Activated naive CD4-positive, alpha-beta T cell treated with anti-CD3 and anti-CD28 coated beads, Interleukin-2, amount 10 ng/mL, durations not matched to agents 7 days and 5 days (primary cell): ENCODE results near the gene LRIG1.

Experiments
- CTCF ChIA-PET: fragments of 350-600 bp; sonication (Branson Sonifier 250); formaldehyde crosslinking; loops from one replicate; lab custom pipeline; 2021; ENCODE audit warnings: antibody characterized with exemption; lab: Charles Lee
- DNase-seq: peaks from one replicate; pipeline ENCODE4 v3.0.0-alpha.2; 2020
- H3K27ac Mint-ChIP-seq: one replicate; pipeline ENCODE4 v1.8.0; 2021; ENCODE audit warnings: mild to moderate bottlenecking, moderate library complexity, mixed read lengths
- H3K27me3 Mint-ChIP-seq: one replicate; pipeline ENCODE4 v1.8.0; 2021; ENCODE audit warnings: mild to moderate bottlenecking, mixed read lengths
- H3K36me3 Mint-ChIP-seq: one replicate; pipeline ENCODE4 v1.8.0; 2021; ENCODE audit warnings: mixed read lengths
- H3K4me1 Mint-ChIP-seq: one replicate; pipeline ENCODE4 v1.8.0; 2021; ENCODE audit warnings: mixed read lengths
- H3K4me3 Mint-ChIP-seq: one replicate; pipeline ENCODE4 v1.8.0; 2021; ENCODE audit warnings: mild to moderate bottlenecking, moderate library complexity, mixed read lengths
- H3K9me3 Mint-ChIP-seq: one replicate; pipeline ENCODE4 v1.8.0; 2021; ENCODE audit warnings: mixed read lengths

LRIG1 gene

DNA sequence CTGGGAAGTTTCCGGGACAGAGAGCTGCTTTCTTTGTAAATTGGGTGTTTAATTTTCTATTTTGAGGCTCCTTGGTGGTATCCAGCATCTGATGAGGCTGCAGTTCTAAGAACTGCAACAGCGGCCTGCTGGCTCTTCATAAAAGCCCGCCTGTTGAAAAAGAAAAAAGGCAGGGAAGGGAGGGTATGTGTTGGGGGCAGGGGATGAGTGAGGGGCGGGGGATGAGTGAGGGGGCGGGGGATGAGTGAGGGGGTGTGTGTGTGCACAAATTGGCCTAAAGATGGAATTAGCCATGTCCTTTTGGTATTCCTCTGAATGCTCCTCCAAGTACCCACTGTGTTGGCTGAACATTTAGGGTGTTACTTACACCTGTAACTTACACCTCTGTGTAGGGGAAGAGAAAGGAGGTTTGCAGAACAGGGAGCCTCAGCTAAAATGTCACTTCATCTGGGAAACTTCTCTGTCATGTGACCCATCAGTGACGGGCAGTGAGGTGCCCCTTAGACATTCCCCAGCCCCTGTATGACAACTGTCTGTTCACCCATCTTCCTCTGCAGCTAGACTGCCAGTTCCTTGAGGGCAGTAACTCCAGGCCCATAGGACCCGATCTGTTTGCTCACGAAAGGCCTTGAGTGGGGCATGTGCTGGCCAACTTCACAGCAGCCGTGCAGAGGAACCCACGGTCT lies 57.6 kb downstream of the LRIG1 start:
- no peak for DNase-seq
- CTCF ChIA-PET: no interaction called here
- Mint-ChIP-seq H3K4me1 (peaks cover 17% of the 10 kb centered on the region), H3K4me3 (no peak overlapping the region), H3K36me3 (peaks cover 15% of the 10 kb centered on the region), H3K9me3 (no peaks in the 10 kb centered on the region), H3K27ac (no peak overlapping the region), H3K27me3 (no peaks in the 10 kb centered on the region)

DNA sequence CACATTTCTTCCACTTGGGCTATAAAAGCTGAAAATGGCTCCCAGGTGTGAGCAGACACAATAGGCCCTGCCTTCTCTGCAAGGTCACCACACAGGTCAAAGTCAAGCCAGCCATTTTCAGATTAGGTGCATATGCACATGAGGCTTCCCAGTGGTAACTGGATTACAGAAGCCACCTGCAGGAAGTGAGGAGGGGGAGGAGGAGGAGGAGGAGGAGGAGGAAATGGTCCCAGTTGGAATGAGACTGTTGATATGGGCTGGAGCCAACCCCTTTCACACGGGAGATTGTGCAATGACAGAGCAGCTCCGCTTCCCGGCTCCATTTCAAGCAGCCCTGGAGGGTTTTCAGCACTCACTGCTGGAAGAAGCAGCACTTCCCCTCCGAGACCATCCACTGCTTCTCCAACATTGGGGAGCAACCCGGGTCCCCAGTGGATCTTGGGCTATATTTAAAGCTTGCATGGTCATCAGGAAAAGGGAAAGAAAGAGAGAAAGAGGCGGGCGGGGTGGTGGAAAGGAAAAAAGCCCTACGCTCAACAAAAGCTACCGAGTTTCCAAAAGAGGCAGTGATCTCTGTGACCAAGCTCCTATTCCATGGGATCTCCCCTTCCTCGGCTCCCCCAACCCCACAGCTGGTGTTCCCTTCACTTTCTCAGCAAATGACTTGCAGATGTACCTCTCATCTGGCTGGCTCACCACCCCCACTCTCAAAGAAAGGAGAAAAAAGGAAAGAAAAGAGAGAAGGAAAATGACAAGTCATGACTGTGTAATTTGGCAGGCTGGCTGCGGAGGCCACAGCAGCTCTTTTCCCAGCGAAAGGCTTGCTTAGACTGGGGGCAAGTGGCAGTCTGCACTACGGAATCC lies 58.3 kb downstream of the LRIG1 start:
- no peaks in the 10 kb centered on the region for H3K27me3 Mint-ChIP-seq
- CTCF ChIA-PET: no interaction called here
- no peak overlapping the region for H3K4me3 Mint-ChIP-seq
- H3K9me3 Mint-ChIP-seq: no peaks in the 10 kb centered on the region
- peaks cover 17% of the 10 kb centered on the region for H3K4me1 Mint-ChIP-seq
- DNase-seq: no peak
- no peak overlapping the region for H3K27ac Mint-ChIP-seq
- peaks cover 15% of the 10 kb centered on the region for H3K36me3 Mint-ChIP-seq

DNA sequence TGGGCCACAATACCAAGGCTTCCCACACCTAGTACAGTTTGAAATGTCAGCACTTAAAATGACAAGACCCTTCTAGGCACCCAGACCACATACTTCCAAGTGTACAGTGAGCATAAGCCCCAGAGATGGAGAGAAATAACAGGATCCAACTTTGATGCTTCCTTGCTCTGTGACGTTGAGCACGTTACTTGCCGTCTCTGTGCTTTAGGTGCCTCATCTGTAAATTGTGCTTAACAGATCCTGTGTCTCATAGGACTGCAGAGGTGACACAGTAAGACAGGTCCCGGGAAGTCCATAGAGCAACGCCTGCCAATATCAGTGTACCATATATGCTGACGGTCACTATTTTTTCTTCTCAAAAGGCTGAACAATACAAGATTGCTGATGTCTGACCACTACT lies 59.1 kb downstream of the LRIG1 start:
- H3K27ac Mint-ChIP-seq: no peak overlapping the region
- peaks cover 3% of the 10 kb centered on the region for H3K27me3 Mint-ChIP-seq
- no peak for DNase-seq
- CTCF ChIA-PET: no interaction called here
- peaks cover 17% of the 10 kb centered on the region for H3K4me1 Mint-ChIP-seq
- H3K9me3 Mint-ChIP-seq: no peaks in the 10 kb centered on the region
- H3K36me3 Mint-ChIP-seq: peaks cover 16% of the 10 kb centered on the region
- no peak overlapping the region for H3K4me3 Mint-ChIP-seq

DNA sequence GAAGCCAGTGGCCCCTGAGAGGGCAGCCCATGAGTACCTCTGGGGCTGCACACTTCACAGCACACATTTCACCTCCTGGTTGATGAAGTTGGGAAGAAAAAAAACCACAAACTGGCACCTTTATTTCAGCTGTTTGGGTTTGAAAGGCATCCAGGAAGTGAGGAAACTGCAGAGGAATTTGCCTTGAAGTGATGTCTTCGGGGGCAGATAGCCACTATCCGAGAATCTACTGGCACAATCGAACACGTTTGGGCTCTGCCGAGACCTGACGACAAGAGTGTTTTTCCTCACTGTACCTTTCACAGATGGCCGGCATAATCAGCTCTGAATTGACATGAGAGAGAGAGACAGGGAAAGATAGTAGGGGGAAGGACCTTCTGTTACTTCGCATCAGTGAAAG lies 59.7 kb downstream of the LRIG1 start:
- Mint-ChIP-seq H3K9me3 (no peaks in the 10 kb centered on the region), H3K27me3 (peaks cover 3% of the 10 kb centered on the region), H3K36me3 (peaks cover 16% of the 10 kb centered on the region), H3K4me3 (no peak overlapping the region), H3K4me1 (peaks cover 17% of the 10 kb centered on the region), H3K27ac (no peak overlapping the region)
- CTCF ChIA-PET: no interaction called here
- DNase-seq: no peak

DNA sequence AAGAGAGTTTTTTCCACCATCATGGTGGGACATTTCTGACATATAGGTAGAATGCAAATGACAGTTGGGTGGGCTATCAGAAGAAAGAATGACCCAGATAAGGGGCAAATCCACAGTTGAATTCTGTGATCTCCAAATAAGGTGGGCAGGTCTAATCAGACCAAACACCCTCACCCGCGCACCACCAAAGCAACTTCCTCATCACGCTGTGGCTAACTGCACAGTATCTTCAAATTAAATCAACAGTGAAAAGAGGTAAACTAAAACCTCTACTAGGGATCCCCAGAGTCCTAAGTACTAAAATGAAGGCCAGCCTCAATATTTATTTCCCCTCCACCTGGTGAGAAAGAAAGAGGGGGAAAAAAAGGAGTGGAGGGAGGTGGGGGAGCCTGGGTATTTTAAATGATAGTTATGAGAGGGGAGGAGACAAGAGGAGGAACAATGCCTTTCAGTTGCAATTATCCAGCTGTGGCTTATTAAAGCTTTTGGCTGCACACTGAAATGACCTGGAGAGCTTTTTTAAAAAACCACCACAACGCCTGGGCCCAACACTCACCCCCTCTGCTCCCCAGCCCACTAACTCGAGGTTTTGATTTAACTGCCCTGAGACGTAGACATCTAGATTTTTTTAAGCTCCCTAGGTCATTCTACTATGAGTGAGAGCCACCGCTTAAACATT lies 61.0 kb downstream of the LRIG1 start:
- Mint-ChIP-seq H3K27ac (no peak overlapping the region), H3K36me3 (peaks cover 9% of the 10 kb centered on the region), H3K9me3 (no peaks in the 10 kb centered on the region), H3K4me3 (no peak overlapping the region), H3K4me1 (peaks cover 17% of the 10 kb centered on the region), H3K27me3 (peaks cover 3% of the 10 kb centered on the region)
- CTCF ChIA-PET: interaction anchor here (0.5 kb wide), 1 partner anchor 62 kb away, joined by 3 read pairs; no protein-coding TSS in a partner anchor
- no peak for DNase-seq

DNA sequence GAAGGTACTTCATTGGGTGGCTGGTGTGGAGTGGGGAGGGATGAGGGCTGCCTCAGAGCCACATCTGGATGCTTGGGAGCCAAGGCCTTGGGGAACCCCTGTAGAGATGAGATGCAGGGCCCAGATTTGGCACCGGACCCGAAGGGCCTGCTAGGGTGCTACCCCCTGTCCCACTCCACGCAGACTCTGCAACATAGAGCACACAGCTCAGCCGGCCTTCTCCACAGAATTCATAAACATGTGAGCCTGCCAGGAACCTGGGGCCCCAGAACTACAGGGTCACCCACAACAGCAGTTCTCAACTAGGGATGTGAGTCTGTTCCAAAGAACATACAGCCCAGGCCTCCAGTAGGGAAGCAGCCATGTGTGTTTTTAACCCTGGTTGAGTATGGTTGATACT lies 62.8 kb downstream of the LRIG1 start:
- Mint-ChIP-seq H3K9me3 (no peaks in the 10 kb centered on the region), H3K27ac (no peak overlapping the region), H3K4me3 (no peak overlapping the region), H3K27me3 (peaks cover 3% of the 10 kb centered on the region), H3K36me3 (peaks cover 16% of the 10 kb centered on the region), H3K4me1 (peaks cover 30% of the 10 kb centered on the region)
- CTCF ChIA-PET: no interaction called here
- DNase-seq: no peak

DNA sequence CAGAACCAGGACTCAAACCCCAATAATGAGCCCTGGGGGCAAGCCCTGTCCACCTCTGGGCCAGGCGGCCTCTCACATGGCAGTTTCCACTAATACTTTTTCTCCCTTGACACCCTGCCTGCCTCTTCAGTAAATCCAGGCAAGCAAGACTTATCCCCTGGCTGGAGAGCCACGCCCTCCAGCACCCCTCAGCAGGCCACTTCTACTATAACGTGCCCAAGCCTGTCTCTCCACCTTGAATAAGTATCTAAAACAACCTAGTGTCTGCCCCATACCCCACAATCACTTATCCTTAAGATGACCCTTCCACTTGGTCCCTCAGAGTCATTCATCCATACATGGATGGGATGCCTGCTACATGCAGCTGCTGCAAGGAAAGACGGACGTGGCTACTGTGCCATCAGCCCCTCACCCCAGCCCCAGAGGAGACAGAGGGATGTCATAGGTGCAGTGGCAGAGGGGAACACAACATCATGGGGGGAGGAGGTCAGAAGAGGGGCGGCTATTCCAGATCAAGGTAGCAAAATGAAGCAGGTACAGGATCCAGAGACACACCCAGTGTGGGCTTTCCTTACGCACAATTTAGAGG lies 63.4 kb downstream of the LRIG1 start:
- Mint-ChIP-seq H3K36me3 (peaks cover 16% of the 10 kb centered on the region), H3K4me3 (no peak overlapping the region), H3K9me3 (no peaks in the 10 kb centered on the region), H3K4me1 (peaks cover 32% of the 10 kb centered on the region), H3K27me3 (peaks cover 3% of the 10 kb centered on the region), H3K27ac (no peak overlapping the region)
- CTCF ChIA-PET: interaction anchor here (0.6 kb wide), 1 partner anchor 1140 kb away, joined by 3 read pairs; no protein-coding TSS in a partner anchor
- no peak for DNase-seq

DNA sequence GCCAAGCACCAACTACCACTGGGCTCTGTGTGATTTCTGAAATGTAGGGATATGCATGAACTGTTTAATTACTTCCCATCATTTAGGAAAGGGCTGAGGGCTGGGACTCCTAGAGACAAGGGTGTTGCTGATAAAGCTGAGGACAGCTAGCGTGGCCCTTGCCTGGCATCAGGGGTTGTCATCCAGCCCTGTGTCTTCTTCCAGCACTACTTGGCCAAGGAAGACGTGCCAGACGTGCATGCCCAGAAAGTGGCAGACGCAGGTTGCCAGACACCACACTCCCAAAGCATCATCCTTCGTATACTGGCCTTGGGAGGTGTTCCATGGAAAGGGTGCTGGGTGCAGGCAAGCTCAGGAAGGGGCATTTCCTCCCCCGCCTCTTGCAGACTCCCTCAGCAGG lies 64.8 kb downstream of the LRIG1 start:
- Mint-ChIP-seq H3K9me3 (no peaks in the 10 kb centered on the region), H3K36me3 (peaks cover 21% of the 10 kb centered on the region), H3K27me3 (peaks cover 3% of the 10 kb centered on the region), H3K4me3 (no peak overlapping the region), H3K27ac (no peak overlapping the region), H3K4me1 (peaks cover 26% of the 10 kb centered on the region)
- no peak for DNase-seq
- CTCF ChIA-PET: no interaction called here

DNA sequence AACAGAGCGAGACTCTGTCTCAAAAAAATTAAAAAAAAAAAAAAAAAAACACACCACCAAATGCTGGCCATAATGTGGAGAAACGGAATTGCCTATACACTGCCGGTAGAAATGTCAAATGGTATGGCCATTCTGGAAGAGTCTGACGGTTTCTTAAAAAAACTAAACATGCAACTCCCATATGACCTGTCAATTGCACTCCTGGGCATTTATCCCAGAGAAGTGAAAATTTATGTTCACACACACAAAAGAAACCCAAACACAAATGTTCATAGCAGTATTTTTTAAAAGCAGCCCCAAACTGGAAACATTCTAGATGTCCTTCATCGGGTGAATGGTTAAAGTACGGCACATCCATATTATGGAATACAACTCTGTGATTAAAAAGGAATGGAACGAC lies 66.1 kb downstream of the LRIG1 start:
- CTCF ChIA-PET: no interaction called here
- Mint-ChIP-seq H3K4me1 (peaks cover 17% of the 10 kb centered on the region), H3K4me3 (no peak overlapping the region)

DNA sequence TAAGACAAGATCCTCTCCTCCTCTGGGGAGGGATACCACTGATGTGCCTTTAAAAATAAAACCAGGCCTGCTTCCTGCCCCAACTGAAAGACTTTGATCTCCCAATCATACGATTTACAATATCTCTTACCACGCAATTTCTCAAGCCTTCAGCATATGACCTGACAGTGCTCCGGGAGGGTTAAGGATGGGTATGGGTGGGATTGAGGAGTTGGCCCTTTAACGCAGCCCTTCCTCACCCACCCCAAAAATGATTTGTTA lies 67.4 kb downstream of the LRIG1 start:
- peaks cover 3% of the 10 kb centered on the region for H3K27me3 Mint-ChIP-seq

More for the DNA sequence above, 66.1 kb downstream of the LRIG1 start:
- Mint-ChIP-seq H3K9me3 (no peaks in the 10 kb centered on the region), H3K27ac (no peak overlapping the region), H3K27me3 (peaks cover 3% of the 10 kb centered on the region), H3K36me3 (peaks cover 19% of the 10 kb centered on the region)
- no peak for DNase-seq

DNA sequence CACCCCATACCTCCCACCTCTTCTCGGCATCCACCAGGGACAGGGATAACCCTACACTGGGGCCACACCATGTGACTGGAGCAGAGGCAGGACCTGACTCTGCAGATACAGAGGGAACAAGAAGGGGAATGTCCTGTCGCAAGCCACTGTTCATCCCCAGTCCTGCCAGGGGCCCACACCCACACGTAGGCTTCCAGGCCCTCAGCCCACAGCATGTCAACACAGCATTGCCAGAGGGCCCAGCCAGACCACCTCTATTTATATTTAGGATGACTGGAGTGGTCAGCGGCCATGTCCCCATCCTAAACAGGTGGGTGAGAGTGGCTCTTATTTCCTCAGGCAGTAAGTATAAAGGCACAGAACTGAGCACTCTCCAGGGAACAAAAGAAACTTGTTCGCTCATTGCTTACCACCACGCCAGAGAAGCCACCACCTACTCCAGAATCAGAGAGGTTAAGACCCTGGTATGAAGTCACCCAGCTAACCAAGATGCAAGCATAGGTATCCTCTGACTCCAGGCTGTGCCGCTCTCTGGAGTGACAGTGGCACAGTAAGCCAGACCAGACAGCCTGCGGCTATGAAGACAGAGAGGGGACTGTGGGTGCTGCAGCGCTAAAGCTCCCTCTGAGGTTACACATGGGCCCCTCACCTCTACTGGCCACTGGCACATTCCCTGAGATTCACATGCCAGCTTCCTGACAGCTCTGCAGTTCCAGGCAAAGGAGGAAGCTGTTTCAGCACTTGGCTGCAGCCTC lies 67.9 kb downstream of the LRIG1 start:
- Mint-ChIP-seq H3K4me1 (peaks cover 14% of the 10 kb centered on the region), H3K36me3 (peaks cover 21% of the 10 kb centered on the region), H3K9me3 (no peaks in the 10 kb centered on the region), H3K4me3 (no peak overlapping the region), H3K27ac (no peak overlapping the region), H3K27me3 (peaks cover 3% of the 10 kb centered on the region)
- CTCF ChIA-PET: interaction anchor here (0.6 kb wide), 2 partner anchors 36 to 177 kb away, joined by 3 read pairs; no protein-coding TSS in a partner anchor
- no peak for DNase-seq

More for the DNA sequence above, 67.4 kb downstream of the LRIG1 start:
- Mint-ChIP-seq H3K4me3 (no peak overlapping the region), H3K4me1 (peaks cover 14% of the 10 kb centered on the region), H3K27ac (no peak overlapping the region), H3K9me3 (no peaks in the 10 kb centered on the region), H3K36me3 (peaks cover 21% of the 10 kb centered on the region)
- CTCF ChIA-PET: no interaction called here
- DNase-seq: no peak

DNA sequence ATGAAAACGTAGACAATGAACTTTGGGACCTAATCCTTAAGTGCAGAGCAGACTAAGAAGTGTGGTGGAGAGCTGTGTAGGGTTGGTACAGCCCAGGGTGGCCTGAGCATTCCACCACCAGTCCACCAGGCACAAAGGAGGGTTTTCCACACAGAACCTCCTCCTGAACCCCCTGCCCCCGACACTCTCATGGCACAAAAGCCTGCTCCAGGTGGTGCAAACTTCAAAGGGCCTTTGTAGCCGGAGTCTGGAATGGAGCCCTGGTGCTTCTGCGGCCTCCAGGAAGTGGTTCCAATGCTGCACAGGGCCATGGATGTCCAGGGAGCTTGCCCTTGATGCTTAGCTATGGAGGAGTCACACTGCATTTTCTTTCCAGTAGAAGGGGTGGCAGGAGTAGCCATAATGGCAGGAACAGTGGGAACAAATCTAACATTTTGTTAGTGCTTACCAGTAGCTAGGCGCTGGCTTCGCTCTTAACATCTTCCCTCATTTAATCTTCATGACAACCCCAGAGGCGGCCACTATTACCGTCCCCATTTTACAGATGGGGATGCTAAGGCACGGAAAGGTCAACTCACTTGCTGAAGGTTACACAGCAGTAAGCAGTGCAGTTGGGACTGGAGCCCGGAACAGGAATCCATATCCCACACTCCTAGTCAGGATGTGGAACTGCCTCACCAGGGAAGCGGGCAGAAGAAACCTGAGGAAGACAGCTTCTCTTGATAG lies 68.6 kb downstream of the LRIG1 start:
- Mint-ChIP-seq H3K4me1 (peaks cover 14% of the 10 kb centered on the region), H3K4me3 (no peak overlapping the region), H3K9me3 (no peaks in the 10 kb centered on the region), H3K27me3 (peaks cover 3% of the 10 kb centered on the region), H3K36me3 (peaks cover 18% of the 10 kb centered on the region), H3K27ac (no peak overlapping the region)
- CTCF ChIA-PET: interaction anchor here (0.6 kb wide), 2 partner anchors 36 to 176 kb away, joined by 3 read pairs; no protein-coding TSS in a partner anchor
- no peak for DNase-seq

DNA sequence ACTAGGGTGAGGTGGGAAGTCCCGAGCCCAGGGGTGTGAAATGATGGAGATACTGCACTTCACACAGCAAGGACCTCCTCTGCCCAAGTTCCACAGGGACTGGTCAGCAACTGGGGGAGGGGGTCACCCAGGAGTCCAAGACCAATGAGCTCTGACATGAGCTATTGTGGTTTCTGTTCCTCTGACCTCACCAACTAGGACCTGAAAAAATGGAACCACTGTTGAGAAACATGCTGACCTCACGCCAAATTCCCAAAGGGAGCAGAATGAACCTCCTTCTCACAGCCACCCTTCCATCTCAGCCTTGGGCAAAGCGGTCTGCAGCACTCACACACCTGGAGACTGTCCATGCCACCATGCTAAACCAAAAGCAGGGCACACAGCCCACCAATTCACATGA lies 69.3 kb downstream of the LRIG1 start:
- CTCF ChIA-PET: no interaction called here
- Mint-ChIP-seq H3K27ac (no peak overlapping the region), H3K27me3 (no peaks in the 10 kb centered on the region), H3K9me3 (no peaks in the 10 kb centered on the region), H3K4me3 (no peak overlapping the region), H3K4me1 (peaks cover 14% of the 10 kb centered on the region), H3K36me3 (peaks cover 18% of the 10 kb centered on the region)
- no peak for DNase-seq
